Caco-2 (cell line): Measurements from ENCODE around the gene CEBPG. TPM values are rescaled to one million over a fixed set of nuclear protein-coding genes. Genes with fewer than 3 reads are reported as not detected.

ENCODE experiments used
- BruUV-seq: library from RNA; stranded (reverse); fragments of 400-500 nt; replicated peaks from 2 replicates; lab custom pipeline; 2021; lab: Mats Ljungman, UMichigan
- CTCF ChIA-PET: fragments of 300-600 bp; sonication (Branson Sonifier 250); formaldehyde crosslinking; loops from one replicate; lab custom pipeline; 2022; ENCODE audit warnings: antibody characterized with exemption; lab: Charles Lee
- POLR2A ChIA-PET: fragments of 300-600 bp; sonication (Branson Sonifier 250); formaldehyde crosslinking; loops from one replicate; lab custom pipeline; 2022; ENCODE audit warnings: antibody characterized with exemption; lab: Charles Lee
- DNase-seq, 2 experiments: peaks; one replicate each; pipeline versions ENCODE4 v3.0.0 to v3.0.0-alpha.2; 2020 to 2022
- H3K27me3 ChIP-seq: replicated peaks from 2 replicates; pipeline ENCODE4 v1.6.0; 2011; ENCODE audit warnings: low read length; ENCODE audit not compliant: control insufficient read depth, insufficient read depth
- H3K36me3 ChIP-seq: 2 replicates; pipeline ENCODE4 v1.5.1; 2011; ENCODE audit warnings: low read length; ENCODE audit not compliant: control insufficient read depth, insufficient read depth
- H3K4me1 ChIP-seq: fragments of 250-450 bp; sonication (Bioruptor Pico); 2 replicates; pipeline ENCODE4 v1.5.1; 2020; ENCODE audit warnings: mild to moderate bottlenecking
- H3K4me3 ChIP-seq: 2 replicates; pipeline ENCODE4 v1.5.1; 2011; ENCODE audit warnings: low read depth, mild to moderate bottlenecking, control low read depth, low read length
- H3K9me3 ChIP-seq: fragments of 250-450 bp; sonication (Bioruptor Pico); 2 replicates; pipeline ENCODE4 v1.5.1; 2020; ENCODE audit warnings: mild to moderate bottlenecking, moderate library complexity
- H3K27ac Mint-ChIP-seq: one replicate; pipeline ENCODE4 v1.8.0; 2022; ENCODE audit warnings: mixed read lengths; ENCODE audit not compliant: unreplicated experiment
- H3K27me3 Mint-ChIP-seq: one replicate; pipeline ENCODE4 v1.8.0; 2022; ENCODE audit warnings: mixed read lengths; ENCODE audit not compliant: insufficient read depth, unreplicated experiment
- H3K36me3 Mint-ChIP-seq: one replicate; pipeline ENCODE4 v1.8.0; 2022; ENCODE audit warnings: mild to moderate bottlenecking, mixed read lengths; ENCODE audit not compliant: insufficient read depth, unreplicated experiment
- H3K4me1 Mint-ChIP-seq: one replicate; pipeline ENCODE4 v1.8.0; 2022; ENCODE audit warnings: low read depth, mixed read lengths; ENCODE audit not compliant: unreplicated experiment
- H3K4me3 Mint-ChIP-seq: one replicate; pipeline ENCODE4 v1.8.0; 2022; ENCODE audit warnings: mild to moderate bottlenecking, moderate library complexity, mixed read lengths; ENCODE audit not compliant: unreplicated experiment
- H3K9me3 Mint-ChIP-seq: one replicate; pipeline ENCODE4 v1.8.0; 2022; ENCODE audit warnings: mixed read lengths; ENCODE audit not compliant: unreplicated experiment
- CTCF ChIP-seq, 2 experiments: fragments of 200-600 bp in 1 of 2; IDR thresholded peaks; 1 replicate in 1 of 2; 2 replicates in 1 of 2; pipeline versions ENCODE4 v1.5.1 to v1.8.0; 2011 to 2022; ENCODE audit warnings: antibody characterized with exemption in 1 of 2, control low read depth in 1 of 2, inconsistent platforms in 1 of 2, low read depth in 1 of 2, low read length in 1 of 2, mild to moderate bottlenecking in 1 of 2, moderate library complexity in 1 of 2; ENCODE audit not compliant: insufficient read depth in 1 of 2, severe bottlenecking in 1 of 2, unreplicated experiment in 1 of 2
- intact Hi-C: fragments of 100-400 bp; cut with micrococcal nuclease; formaldehyde crosslinking; loops from one replicate; pipeline ENCODE4 v1.10.0; 2022; ENCODE audit not compliant: unreplicated experiment
- total RNA-seq: library from RNA; stranded (reverse); gene quantifications from 2 replicates; pipeline ENCODE4 v1.2.3, GENCODE V29; 2022

The CEBPG gene
- total RNA-seq, 1 experiment from 2014 or later, result 79.4 TPM

DNA sequence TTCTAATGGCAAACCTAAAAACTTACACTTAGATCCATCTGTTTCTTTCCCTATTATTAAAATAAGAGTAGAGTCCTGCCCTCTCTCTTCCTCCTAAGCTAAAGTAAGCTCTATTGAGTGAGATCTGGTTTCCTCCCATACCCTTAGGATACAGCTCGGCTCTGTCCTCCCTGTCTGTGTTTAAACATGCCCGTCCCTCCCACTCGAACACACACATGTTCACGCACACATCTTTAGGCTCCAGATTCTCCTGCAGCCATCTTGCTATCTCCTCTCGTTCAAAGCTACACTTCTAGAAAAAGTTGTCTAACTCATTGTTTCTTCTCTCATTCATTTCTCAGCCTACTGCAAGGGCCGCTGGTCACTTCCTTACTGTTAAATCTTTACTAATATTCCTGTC, 15.1 kb upstream of the CEBPG start:
- Mint-ChIP-seq H3K27ac (no peak overlapping the region), H3K36me3 (peaks cover 5% of the 10 kb centered on the region), H3K9me3 (peaks cover 12% of the 10 kb centered on the region), H3K4me3 (no peak overlapping the region), H3K27me3 (no peaks in the 10 kb centered on the region), H3K4me1 (peaks cover 3% of the 10 kb centered on the region)
- no peak overlapping the region for H3K4me3 ChIP-seq
- BruUV-seq, result no TSS peak
- H3K27me3 ChIP-seq, result no peaks in the 10 kb centered on the region
- ChIA-PET CTCF (no interaction called here), POLR2A (no interaction called here)
- TF ChIP-seq CTCF (IDR thresholded peaks at IDR 0.05; ENCODE audit: insufficient read depth in 1 of 2, low read depth in 1 of 2, low read length in 1 of 2, severe bottlenecking in 1 of 2, unreplicated experiment in 1 of 2), result no peak
- H3K9me3 ChIP-seq, result peaks cover 10% of the 10 kb centered on the region
- DNase-seq, result no peak
- intact Hi-C loops, result no loop called here
- no peaks in the 10 kb centered on the region for H3K4me1 ChIP-seq
- H3K36me3 ChIP-seq, result no peaks in the 10 kb centered on the region

GRCh38 chr19:33359581-33359980, 13.9 kb upstream of the CEBPG start:
- no peak for TF ChIP-seq CTCF (IDR thresholded peaks at IDR 0.05; ENCODE audit: insufficient read depth in 1 of 2, low read depth in 1 of 2, low read length in 1 of 2, severe bottlenecking in 1 of 2, unreplicated experiment in 1 of 2)
- no TSS peak for BruUV-seq
- CTCF ChIA-PET, result interaction anchor here (0.6 kb wide), 1 partner anchor 38 kb away, joined by 3 read pairs; no protein-coding TSS in a partner anchor

DNA sequence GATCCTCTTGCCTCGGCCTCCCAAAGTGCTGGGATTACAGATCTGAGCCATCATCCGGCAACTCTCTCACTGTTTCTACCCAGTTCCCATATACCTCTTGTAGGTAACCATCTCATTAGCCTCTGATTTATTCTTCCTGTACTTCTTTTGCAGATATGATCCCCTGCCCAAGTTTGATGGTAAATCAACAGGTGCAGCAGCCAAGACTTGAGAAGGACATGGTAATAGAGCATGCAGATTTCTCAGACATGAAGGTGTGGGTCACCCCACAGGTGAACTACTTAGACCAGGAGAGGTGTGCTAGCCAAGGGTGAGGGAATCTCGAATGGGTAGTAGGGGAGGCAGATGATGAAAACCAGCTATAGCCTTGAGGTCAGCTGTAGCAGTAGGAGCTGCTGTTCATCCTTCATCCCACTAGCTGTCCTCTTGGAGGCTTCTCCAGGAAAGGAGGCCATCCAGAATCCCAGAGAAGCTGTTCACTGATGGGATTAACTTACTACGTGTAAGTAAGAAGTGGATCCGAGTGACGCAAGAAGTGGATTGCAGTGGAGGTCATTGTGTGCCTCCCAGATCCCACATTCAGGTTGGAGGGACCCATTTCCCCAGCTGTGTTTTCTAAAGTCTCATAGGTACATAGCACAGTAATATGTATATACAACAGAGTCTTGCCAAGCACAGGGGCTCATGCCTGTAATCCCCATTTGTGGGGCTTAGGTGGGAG, 10.8 kb upstream of the CEBPG start:
- ChIA-PET POLR2A (no interaction called here), CTCF (interaction anchor here (1.0 kb wide), 1 partner anchor 432 kb away, joined by 3 read pairs; no protein-coding TSS in a partner anchor)
- peaks cover 40% of the 10 kb centered on the region for H3K4me1 Mint-ChIP-seq
- no peaks in the 10 kb centered on the region for H3K27me3 ChIP-seq
- no peak overlapping the region for H3K27ac Mint-ChIP-seq
- no peaks in the 10 kb centered on the region for H3K36me3 ChIP-seq
- TF ChIP-seq CTCF (IDR thresholded peaks at IDR 0.05; ENCODE audit: insufficient read depth in 1 of 2, low read depth in 1 of 2, low read length in 1 of 2, severe bottlenecking in 1 of 2, unreplicated experiment in 1 of 2), result no peak
- H3K4me3 Mint-ChIP-seq, result no peak overlapping the region
- no TSS peak for BruUV-seq
- H3K36me3 Mint-ChIP-seq, result peaks cover 7% of the 10 kb centered on the region
- intact Hi-C loops, result no loop called here
- no peaks in the 10 kb centered on the region for H3K27me3 Mint-ChIP-seq
- DNase-seq, result no peak
- H3K4me3 ChIP-seq, result no peak overlapping the region
- H3K4me1 ChIP-seq, result peaks cover 35% of the 10 kb centered on the region
- no peaks in the 10 kb centered on the region for H3K9me3 Mint-ChIP-seq
- H3K9me3 ChIP-seq, result no peaks in the 10 kb centered on the region

More at GRCh38 chr19:33359581-33359980, 13.9 kb upstream of the CEBPG start:
- DNase-seq, result no peak
- no peaks in the 10 kb centered on the region for H3K27me3 Mint-ChIP-seq
- H3K27me3 ChIP-seq, result no peaks in the 10 kb centered on the region
- H3K4me1 Mint-ChIP-seq, result peaks cover 15% of the 10 kb centered on the region
- peaks cover 5% of the 10 kb centered on the region for H3K36me3 Mint-ChIP-seq
- intact Hi-C loops, result no loop called here
- H3K27ac Mint-ChIP-seq, result no peak overlapping the region
- POLR2A ChIA-PET, result interaction anchor here (0.6 kb wide), 1 partner anchor 57 kb away, joined by 3 read pairs; the partner anchor contains the start of gene CEBPA
- H3K4me3 ChIP-seq, result no peak overlapping the region
- H3K9me3 Mint-ChIP-seq, result peaks cover 12% of the 10 kb centered on the region
- H3K9me3 ChIP-seq, result peaks cover 10% of the 10 kb centered on the region
- no peaks in the 10 kb centered on the region for H3K36me3 ChIP-seq
- H3K4me3 Mint-ChIP-seq, result no peak overlapping the region
- peaks cover 8% of the 10 kb centered on the region for H3K4me1 ChIP-seq
